ENCODE measurements around the gene PAX8. TPM values are rescaled to one million over a fixed set of nuclear protein-coding genes. Genes with fewer than 3 reads are reported as not detected.

PAX8 gene
- total RNA-seq, 2 experiments from 2014 or later = 0.36 to 0.52 TPM

DNA sequence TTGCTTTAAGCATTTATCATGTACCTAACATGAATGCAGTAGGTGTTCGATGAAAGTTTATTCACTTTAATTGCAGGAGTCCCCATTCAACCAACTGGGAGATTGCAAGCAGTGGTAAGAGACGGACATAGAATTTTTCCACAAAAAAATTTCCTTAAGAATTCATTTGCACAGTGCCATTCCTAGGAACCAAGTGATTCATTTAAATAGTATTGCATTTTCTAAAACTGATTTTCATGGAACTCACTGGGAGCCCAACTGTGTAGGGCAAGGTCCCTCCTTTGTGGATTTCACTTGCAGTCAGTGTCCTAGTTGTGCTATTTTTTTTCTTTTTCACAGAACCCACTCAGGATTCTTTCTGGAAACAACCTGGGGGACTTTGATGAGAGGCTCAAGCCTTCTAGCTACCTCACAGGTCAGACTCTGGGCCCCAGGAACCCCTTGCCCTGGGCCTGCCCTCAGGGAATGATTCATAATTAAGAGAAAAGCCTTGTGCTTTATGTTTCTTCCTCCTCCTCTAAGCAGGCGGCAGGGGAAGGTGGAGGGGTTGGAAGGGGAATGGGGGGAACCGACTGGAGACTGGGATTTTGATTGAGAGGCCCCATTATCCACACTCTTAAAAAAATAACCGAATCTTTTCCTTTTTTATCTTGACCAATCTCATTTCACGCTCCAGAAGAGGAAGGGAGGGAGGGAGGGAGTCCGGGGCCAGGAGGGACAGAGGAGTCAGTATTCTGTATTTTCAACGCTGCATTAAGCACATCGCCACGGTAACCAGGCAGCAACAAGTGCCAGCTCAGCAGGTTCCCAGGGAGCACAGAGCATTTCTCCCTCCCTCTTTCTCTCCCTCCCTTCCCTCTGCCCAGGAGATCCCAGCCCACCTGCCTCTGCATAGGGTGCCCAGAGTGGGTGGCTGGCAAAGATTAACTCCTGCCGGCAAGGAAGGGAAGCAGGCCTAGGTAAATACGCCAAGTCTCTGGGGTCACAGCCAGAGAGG, 53.2 kb downstream of the PAX8 start:
- ChIA-PET POLR2A (no interaction called here), CTCF (no interaction called here)
- intact Hi-C loops (cut with DNase I, micrococcal nuclease) = no loop called here
- no peaks in the 10 kb centered on the region for H3K36me3 Mint-ChIP-seq (ENCODE audit: low read depth)
- Histone ChIP-seq H3K27ac (ENCODE audit: low read depth in 1 of 2, low read length in 2 of 2) (no peak overlapping the region), H3K9me3 (ENCODE audit: control insufficient read depth in 1 of 2, insufficient read depth in 1 of 2, low read length in 2 of 2) (no peaks in the 10 kb centered on the region), H3K4me3 (ENCODE audit: low read length) (no peak overlapping the region), H3K36me3 (ENCODE audit: insufficient read depth, low read length) (no peaks in the 10 kb centered on the region), H3K4me1 (ENCODE audit: insufficient read depth, low read length) (no peaks in the 10 kb centered on the region), H3K27me3 (ENCODE audit: control insufficient read depth in 1 of 2, insufficient read depth in 2 of 2, low read length in 2 of 2) (peaks cover 0 to 4% of the 10 kb centered on the region in 2 experiments)
- no peak overlapping the region for H3K4me3 Mint-ChIP-seq
- no peaks in the 10 kb centered on the region for H3K9me3 Mint-ChIP-seq
- TF ChIP-seq CTCF (IDR thresholded peaks at IDR 0.05) = no peak
- H3K4me1 Mint-ChIP-seq (ENCODE audit: low read depth) = no peaks in the 10 kb centered on the region
- ATAC-seq (ENCODE audit: poor library complexity) (no peak), DNase-seq (no peak)
- H3K27me3 Mint-ChIP-seq = no peaks in the 10 kb centered on the region
- no peak overlapping the region for H3K27ac Mint-ChIP-seq

DNA sequence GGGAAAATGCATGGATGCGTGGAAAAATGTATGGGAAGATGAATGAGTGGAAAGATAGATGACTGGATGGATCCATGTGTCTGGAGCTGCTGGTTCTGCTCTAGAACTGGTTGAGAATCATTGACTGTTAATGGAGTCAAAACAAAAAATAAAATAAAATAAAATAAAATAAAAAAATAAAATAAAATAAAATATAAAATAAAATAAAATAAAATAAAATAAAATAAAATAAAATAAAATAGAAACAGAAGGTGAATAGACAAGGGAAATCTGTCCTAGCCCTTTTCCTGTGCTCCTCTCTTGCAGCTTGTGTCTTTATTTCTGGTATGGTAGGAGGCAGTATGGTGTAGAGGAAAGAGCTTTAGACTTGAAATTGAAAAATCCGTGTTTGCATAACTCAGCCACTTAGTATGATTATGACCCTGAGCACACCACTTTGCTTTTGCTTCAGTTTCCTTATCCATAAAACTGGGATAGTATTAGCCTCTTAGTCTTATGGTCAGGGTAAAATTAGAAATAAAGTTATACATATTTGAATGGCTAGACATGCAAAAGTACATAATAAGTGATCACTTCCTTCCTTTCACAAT, 54.0 kb downstream of the PAX8 start:
- intact Hi-C loops (cut with DNase I, micrococcal nuclease) = no loop called here
- CTCF ChIA-PET = no interaction called here
- no peaks in the 10 kb centered on the region for H3K36me3 ChIP-seq (ENCODE audit: insufficient read depth, low read length)
- no peaks in the 10 kb centered on the region for H3K9me3 ChIP-seq (ENCODE audit: control insufficient read depth in 1 of 2, insufficient read depth in 1 of 2, low read length in 2 of 2)
- ATAC-seq (ENCODE audit: poor library complexity) (no peak), DNase-seq (no peak)
- H3K27me3 ChIP-seq (ENCODE audit: control insufficient read depth in 1 of 2, insufficient read depth in 2 of 2, low read length in 2 of 2) = peaks cover 0 to 4% of the 10 kb centered on the region in 2 experiments
- no peak overlapping the region for H3K27ac Mint-ChIP-seq
- no peak overlapping the region for H3K4me3 Mint-ChIP-seq
- no peak overlapping the region for H3K27ac ChIP-seq (ENCODE audit: low read depth in 1 of 2, low read length in 2 of 2)
- no peak for TF ChIP-seq CTCF (IDR thresholded peaks at IDR 0.05)
- POLR2A ChIA-PET = no interaction called here
- no peaks in the 10 kb centered on the region for H3K36me3 Mint-ChIP-seq (ENCODE audit: low read depth)
- H3K4me3 ChIP-seq (ENCODE audit: low read length) = no peak overlapping the region
- H3K4me1 Mint-ChIP-seq (ENCODE audit: low read depth) = no peaks in the 10 kb centered on the region
- H3K27me3 Mint-ChIP-seq = no peaks in the 10 kb centered on the region
- H3K4me1 ChIP-seq (ENCODE audit: insufficient read depth, low read length) = no peaks in the 10 kb centered on the region
- no peaks in the 10 kb centered on the region for H3K9me3 Mint-ChIP-seq

GRCh38 chr2:113223813-113224212, 54.9 kb downstream of the PAX8 start:
- Histone ChIP-seq H3K4me3 (ENCODE audit: low read length) (no peak overlapping the region), H3K4me1 (ENCODE audit: insufficient read depth, low read length) (no peaks in the 10 kb centered on the region), H3K27ac (ENCODE audit: low read depth in 1 of 2, low read length in 2 of 2) (no peak overlapping the region), H3K36me3 (ENCODE audit: insufficient read depth, low read length) (no peaks in the 10 kb centered on the region), H3K27me3 (ENCODE audit: control insufficient read depth in 1 of 2, insufficient read depth in 2 of 2, low read length in 2 of 2) (peaks cover 0 to 4% of the 10 kb centered on the region in 2 experiments), H3K9me3 (ENCODE audit: control insufficient read depth in 1 of 2, insufficient read depth in 1 of 2, low read length in 2 of 2) (no peaks in the 10 kb centered on the region)
- H3K9me3 Mint-ChIP-seq = no peaks in the 10 kb centered on the region
- intact Hi-C loops (cut with DNase I, micrococcal nuclease) = no loop called here
- TF ChIP-seq CTCF (IDR thresholded peaks at IDR 0.05) = no peak
- no peak for DNase-seq
- ChIA-PET CTCF (no interaction called here), POLR2A (no interaction called here)
- no peak for ATAC-seq (ENCODE audit: poor library complexity)
- H3K36me3 Mint-ChIP-seq (ENCODE audit: low read depth) = no peaks in the 10 kb centered on the region
- peaks cover 1% of the 10 kb centered on the region for H3K4me1 Mint-ChIP-seq (ENCODE audit: low read depth)
- H3K27me3 Mint-ChIP-seq = no peaks in the 10 kb centered on the region
- no peak overlapping the region for H3K27ac Mint-ChIP-seq
- no peak overlapping the region for H3K4me3 Mint-ChIP-seq
